GM12873 (cell line): ENCODE results near the gene SEMA3G.

Experiments used
- CTCF ChIP-seq: IDR thresholded peaks from 2 replicates; pipeline ENCODE4 v1.5.1; 2012; ENCODE audit warnings: low read depth, mild to moderate bottlenecking, moderate library complexity, low read length, control low read depth; ENCODE audit not compliant: insufficient read depth; ENCODE audit errors: missing control alignments

The SEMA3G gene

GRCh38 chr3:52433996-52434479 is 10.9 kb downstream of the SEMA3G start:
- TF ChIP-seq CTCF, result no peak

- TF ChIP-seq CTCF, result no peak
Measured at GRCh38 chr3:52433328-52433995, 11.4 kb downstream of the SEMA3G start.

- no peak for TF ChIP-seq CTCF
Measured at GRCh38 chr3:52432691-52433141, 12.2 kb downstream of the SEMA3G start.

- no peak for TF ChIP-seq CTCF
Measured at GRCh38 chr3:52432225-52432624, 12.7 kb downstream of the SEMA3G start.

GRCh38 chr3:52431459-52432223 is 13.3 kb downstream of the SEMA3G start:
- no peak for TF ChIP-seq CTCF

GRCh38 chr3:52430416-52430810 is 14.5 kb downstream of the SEMA3G start:
- no peak for TF ChIP-seq CTCF

GRCh38 chr3:52429779-52430415 is 15.0 kb downstream of the SEMA3G start:
- TF ChIP-seq CTCF, result no peak
